ENCODE measurements around the gene C1QL2.
A peak's percentile ranks its signal among the peaks of the same experiment; 100 is the strongest.

C1QL2 gene

GRCh38 chr2:119179991-119180390, 21.4 kb upstream of the C1QL2 start:
- Histone ChIP-seq H3K27me3 (replicated peaks; ENCODE audit: control insufficient read depth, insufficient read depth, low read length, poor library complexity, severe bottlenecking) (no peaks in the 10 kb centered on the region), H3K4me3 (ENCODE audit: insufficient read depth, low read depth, low read length, poor library complexity, severe bottlenecking) (no peak overlapping the region), H3K36me3 (ENCODE audit: control insufficient read depth, insufficient read depth, low read length) (no peaks in the 10 kb centered on the region), H3K9me3 (ENCODE audit: control insufficient read depth, low read length) (no peaks in the 10 kb centered on the region), H3K4me1 (ENCODE audit: control insufficient read depth, insufficient read depth, low read length, poor library complexity, severe bottlenecking) (no peaks in the 10 kb centered on the region), H3K27ac (ENCODE audit: insufficient read depth, low read length, poor library complexity, severe bottlenecking) (no peak overlapping the region)
- no peak for DNase-seq

- no peaks in the 10 kb centered on the region for H3K4me1 ChIP-seq (ENCODE audit: control insufficient read depth, insufficient read depth, low read length, poor library complexity, severe bottlenecking)
- no peaks in the 10 kb centered on the region for H3K27me3 ChIP-seq (replicated peaks; ENCODE audit: control insufficient read depth, insufficient read depth, low read length, poor library complexity, severe bottlenecking)
- no peak overlapping the region for H3K4me3 ChIP-seq (ENCODE audit: insufficient read depth, low read depth, low read length, poor library complexity, severe bottlenecking)
- H3K9me3 ChIP-seq (ENCODE audit: control insufficient read depth, low read length) = no peaks in the 10 kb centered on the region
- DNase-seq = no peak
- no peaks in the 10 kb centered on the region for H3K36me3 ChIP-seq (ENCODE audit: control insufficient read depth, insufficient read depth, low read length)
- no peak overlapping the region for H3K27ac ChIP-seq (ENCODE audit: insufficient read depth, low read length, poor library complexity, severe bottlenecking)
These were observed 20.7 kb upstream of the C1QL2 start for GRCh38 chr2:119179202-119179601.

- no peak for DNase-seq
- Histone ChIP-seq H3K4me3 (ENCODE audit: insufficient read depth, low read depth, low read length, poor library complexity, severe bottlenecking) (no peak overlapping the region), H3K9me3 (ENCODE audit: control insufficient read depth, low read length) (no peaks in the 10 kb centered on the region)
These were observed 20.2 kb upstream of the C1QL2 start for GRCh38 chr2:119178776-119179175.

DNA sequence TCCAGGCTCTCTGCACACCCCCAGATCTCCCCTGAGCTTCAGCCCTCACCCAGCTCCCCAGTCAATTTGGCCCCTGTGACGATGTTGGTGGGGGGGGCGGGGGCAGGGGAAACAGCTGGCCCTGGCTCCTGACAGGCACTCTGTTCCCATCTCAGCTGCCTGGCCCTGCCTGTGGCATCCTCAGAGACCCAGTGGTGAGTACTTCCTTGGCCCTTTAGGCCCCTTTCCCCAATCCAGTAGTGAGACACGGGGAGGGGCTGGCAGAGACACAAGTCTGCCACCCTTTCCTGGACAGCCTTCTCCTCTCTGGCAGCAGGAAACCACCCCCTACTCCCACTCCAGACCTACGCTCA, 19.3 kb upstream of the C1QL2 start:
- Histone ChIP-seq H3K4me3 (ENCODE audit: insufficient read depth, low read depth, low read length, poor library complexity, severe bottlenecking) (no peak overlapping the region), H3K27me3 (replicated peaks; ENCODE audit: control insufficient read depth, insufficient read depth, low read length, poor library complexity, severe bottlenecking) (no peaks in the 10 kb centered on the region), H3K4me1 (ENCODE audit: control insufficient read depth, insufficient read depth, low read length, poor library complexity, severe bottlenecking) (no peaks in the 10 kb centered on the region), H3K27ac (ENCODE audit: insufficient read depth, low read length, poor library complexity, severe bottlenecking) (no peak overlapping the region), H3K36me3 (ENCODE audit: control insufficient read depth, insufficient read depth, low read length) (no peaks in the 10 kb centered on the region), H3K9me3 (ENCODE audit: control insufficient read depth, low read length) (no peaks in the 10 kb centered on the region)
- no peak for DNase-seq

More at GRCh38 chr2:119178776-119179175, 20.2 kb upstream of the C1QL2 start:
- no peaks in the 10 kb centered on the region for H3K4me1 ChIP-seq (ENCODE audit: control insufficient read depth, insufficient read depth, low read length, poor library complexity, severe bottlenecking)
- no peak overlapping the region for H3K27ac ChIP-seq (ENCODE audit: insufficient read depth, low read length, poor library complexity, severe bottlenecking)
- no peaks in the 10 kb centered on the region for H3K36me3 ChIP-seq (ENCODE audit: control insufficient read depth, insufficient read depth, low read length)
- no peaks in the 10 kb centered on the region for H3K27me3 ChIP-seq (replicated peaks; ENCODE audit: control insufficient read depth, insufficient read depth, low read length, poor library complexity, severe bottlenecking)

DNA sequence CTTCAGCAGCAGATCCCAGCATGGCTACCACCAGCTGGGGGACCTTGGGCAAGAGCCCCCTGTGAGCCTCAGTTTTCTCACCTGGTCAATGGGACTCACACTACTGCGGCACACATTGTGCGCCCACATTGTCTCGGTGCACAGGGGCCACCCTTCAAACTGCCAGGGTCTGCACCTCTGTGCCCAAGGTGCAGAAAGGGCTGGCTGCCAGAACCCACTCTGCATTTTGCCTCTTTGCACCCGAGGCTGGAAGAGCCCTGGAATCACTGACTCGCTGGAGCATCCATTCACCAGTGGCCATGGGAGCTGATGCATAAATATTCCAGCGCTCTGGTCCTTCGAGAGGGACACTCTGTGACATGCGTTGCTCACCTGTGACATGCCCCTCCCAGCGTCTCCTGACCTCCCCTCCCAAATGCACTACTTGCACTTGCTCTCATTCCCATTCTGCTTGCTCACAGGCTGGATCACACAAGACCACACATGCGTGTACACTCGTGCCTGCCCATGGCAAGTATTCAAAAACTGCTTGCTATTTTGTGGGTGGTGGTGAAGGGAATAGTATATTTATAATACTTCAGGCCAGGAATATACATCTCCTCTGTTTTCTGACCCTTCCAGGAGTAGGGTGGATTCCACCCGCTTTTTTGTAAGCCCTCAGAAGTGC, 18.8 kb upstream of the C1QL2 start:
- no peak for DNase-seq
- no peak overlapping the region for H3K4me3 ChIP-seq (ENCODE audit: insufficient read depth, low read depth, low read length, poor library complexity, severe bottlenecking)
- H3K27ac ChIP-seq (ENCODE audit: insufficient read depth, low read length, poor library complexity, severe bottlenecking) = no peak overlapping the region
- H3K36me3 ChIP-seq (ENCODE audit: control insufficient read depth, insufficient read depth, low read length) = no peaks in the 10 kb centered on the region
- no peaks in the 10 kb centered on the region for H3K27me3 ChIP-seq (replicated peaks; ENCODE audit: control insufficient read depth, insufficient read depth, low read length, poor library complexity, severe bottlenecking)
- H3K4me1 ChIP-seq (ENCODE audit: control insufficient read depth, insufficient read depth, low read length, poor library complexity, severe bottlenecking) = no peaks in the 10 kb centered on the region
- no peaks in the 10 kb centered on the region for H3K9me3 ChIP-seq (ENCODE audit: control insufficient read depth, low read length)

DNA sequence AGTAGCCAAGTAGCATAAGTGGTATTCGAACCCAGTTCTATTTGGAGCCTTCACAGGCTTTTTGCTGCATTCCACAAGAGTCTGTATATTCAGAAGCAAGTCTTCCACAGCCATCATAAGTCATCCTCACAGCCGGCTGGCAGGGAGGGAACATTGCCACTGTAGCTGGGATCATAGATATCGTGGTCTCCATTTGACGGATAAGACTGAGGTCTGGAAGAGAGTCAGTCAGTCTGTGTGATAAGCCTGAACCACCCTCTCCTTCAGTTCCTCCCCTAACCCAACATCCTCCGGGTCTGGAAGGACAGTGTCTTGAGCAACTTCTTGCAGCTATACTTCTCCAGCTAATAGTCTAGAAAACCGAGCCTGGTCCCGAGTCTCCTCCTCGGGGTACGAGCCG, 17.0 kb upstream of the C1QL2 start:
- Histone ChIP-seq H3K4me3 (ENCODE audit: insufficient read depth, low read depth, low read length, poor library complexity, severe bottlenecking) (no peak overlapping the region), H3K27me3 (replicated peaks; ENCODE audit: control insufficient read depth, insufficient read depth, low read length, poor library complexity, severe bottlenecking) (no peaks in the 10 kb centered on the region), H3K27ac (ENCODE audit: insufficient read depth, low read length, poor library complexity, severe bottlenecking) (no peak overlapping the region)

DNA sequence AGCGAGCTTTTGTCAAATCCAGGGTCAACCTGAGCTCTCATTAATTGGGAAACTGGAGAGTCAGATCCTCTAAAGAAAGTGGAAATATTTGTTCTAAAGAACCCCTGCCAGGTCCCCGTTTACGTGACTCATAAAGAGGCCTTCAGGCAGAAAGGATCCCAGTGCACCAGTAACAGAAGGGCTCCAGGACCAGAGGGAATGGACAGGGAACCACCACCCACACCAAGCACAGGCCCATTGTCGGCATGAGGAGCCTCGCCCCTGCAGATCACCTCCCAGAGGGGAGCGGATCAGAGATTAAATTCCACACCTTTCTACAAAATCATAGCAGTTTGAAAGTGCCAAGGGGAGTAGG, 16.4 kb upstream of the C1QL2 start:
- DNase-seq = no peak
- H3K27me3 ChIP-seq (replicated peaks; ENCODE audit: control insufficient read depth, insufficient read depth, low read length, poor library complexity, severe bottlenecking) = no peaks in the 10 kb centered on the region

More for the DNA sequence above, 17.0 kb upstream of the C1QL2 start:
- no peaks in the 10 kb centered on the region for H3K9me3 ChIP-seq (ENCODE audit: control insufficient read depth, low read length)
- H3K36me3 ChIP-seq (ENCODE audit: control insufficient read depth, insufficient read depth, low read length) = no peaks in the 10 kb centered on the region
- no peaks in the 10 kb centered on the region for H3K4me1 ChIP-seq (ENCODE audit: control insufficient read depth, insufficient read depth, low read length, poor library complexity, severe bottlenecking)
- no peak for DNase-seq

DNA sequence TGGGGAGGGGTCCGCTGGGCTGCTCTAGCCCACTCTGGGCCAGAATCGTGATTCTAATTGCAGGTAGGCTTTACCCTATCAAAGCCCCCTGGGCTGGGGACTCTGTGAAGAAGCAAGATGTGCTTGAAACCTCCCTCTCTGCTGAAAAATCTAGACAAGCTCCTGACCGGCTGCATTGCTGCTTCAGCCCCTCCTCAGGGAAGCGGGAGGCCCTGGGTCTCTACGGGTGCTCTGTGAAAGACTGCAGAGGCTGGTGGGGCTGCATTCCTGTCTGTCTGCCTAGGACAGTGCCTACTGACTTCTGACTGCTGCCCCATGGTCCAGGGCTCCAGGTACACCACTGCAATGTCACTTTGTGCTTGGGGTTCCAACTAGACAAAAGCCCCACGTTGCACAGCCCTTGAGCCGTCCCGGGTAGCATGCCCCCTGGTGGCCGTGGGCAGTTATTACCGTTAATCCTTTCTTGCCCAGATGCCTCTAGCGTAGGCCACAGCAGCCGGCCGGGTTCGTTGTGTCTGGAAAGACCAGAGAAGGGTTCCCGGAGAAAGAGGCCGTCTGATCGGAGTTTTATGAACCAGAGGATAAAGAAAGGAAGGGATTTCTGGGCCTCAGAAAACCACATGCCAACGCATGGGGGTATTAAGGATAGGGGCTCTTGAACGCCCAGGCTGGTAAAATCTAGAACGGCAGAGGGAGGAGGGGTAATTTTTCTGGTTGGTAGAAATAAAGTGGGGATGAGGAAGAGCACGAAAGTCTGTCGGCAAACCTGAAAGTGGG, 15.9 kb upstream of the C1QL2 start:
- Histone ChIP-seq H3K36me3 (ENCODE audit: control insufficient read depth, insufficient read depth, low read length) (no peaks in the 10 kb centered on the region), H3K9me3 (ENCODE audit: control insufficient read depth, low read length) (no peaks in the 10 kb centered on the region), H3K4me3 (ENCODE audit: insufficient read depth, low read depth, low read length, poor library complexity, severe bottlenecking) (no peak overlapping the region), H3K27me3 (replicated peaks; ENCODE audit: control insufficient read depth, insufficient read depth, low read length, poor library complexity, severe bottlenecking) (no peaks in the 10 kb centered on the region), H3K27ac (ENCODE audit: insufficient read depth, low read length, poor library complexity, severe bottlenecking) (no peak overlapping the region), H3K4me1 (ENCODE audit: control insufficient read depth, insufficient read depth, low read length, poor library complexity, severe bottlenecking) (no peaks in the 10 kb centered on the region)
- DNase-seq = peak in 1 of 3 donors; percentile 18

More for the DNA sequence above, 16.4 kb upstream of the C1QL2 start:
- H3K27ac ChIP-seq (ENCODE audit: insufficient read depth, low read length, poor library complexity, severe bottlenecking) = no peak overlapping the region
- H3K36me3 ChIP-seq (ENCODE audit: control insufficient read depth, insufficient read depth, low read length) = no peaks in the 10 kb centered on the region
- no peaks in the 10 kb centered on the region for H3K9me3 ChIP-seq (ENCODE audit: control insufficient read depth, low read length)
- H3K4me3 ChIP-seq (ENCODE audit: insufficient read depth, low read depth, low read length, poor library complexity, severe bottlenecking) = no peak overlapping the region
- no peaks in the 10 kb centered on the region for H3K4me1 ChIP-seq (ENCODE audit: control insufficient read depth, insufficient read depth, low read length, poor library complexity, severe bottlenecking)

- no peaks in the 10 kb centered on the region for H3K9me3 ChIP-seq (ENCODE audit: control insufficient read depth, low read length)
- H3K27me3 ChIP-seq (replicated peaks; ENCODE audit: control insufficient read depth, insufficient read depth, low read length, poor library complexity, severe bottlenecking) = no peaks in the 10 kb centered on the region
- H3K27ac ChIP-seq (ENCODE audit: insufficient read depth, low read length, poor library complexity, severe bottlenecking) = no peak overlapping the region
- H3K36me3 ChIP-seq (ENCODE audit: control insufficient read depth, insufficient read depth, low read length) = no peaks in the 10 kb centered on the region
- no peaks in the 10 kb centered on the region for H3K4me1 ChIP-seq (ENCODE audit: control insufficient read depth, insufficient read depth, low read length, poor library complexity, severe bottlenecking)
- H3K4me3 ChIP-seq (ENCODE audit: insufficient read depth, low read depth, low read length, poor library complexity, severe bottlenecking) = no peak overlapping the region
- no peak for DNase-seq
These were observed 15.1 kb upstream of the C1QL2 start for GRCh38 chr2:119173556-119174060.

DNA sequence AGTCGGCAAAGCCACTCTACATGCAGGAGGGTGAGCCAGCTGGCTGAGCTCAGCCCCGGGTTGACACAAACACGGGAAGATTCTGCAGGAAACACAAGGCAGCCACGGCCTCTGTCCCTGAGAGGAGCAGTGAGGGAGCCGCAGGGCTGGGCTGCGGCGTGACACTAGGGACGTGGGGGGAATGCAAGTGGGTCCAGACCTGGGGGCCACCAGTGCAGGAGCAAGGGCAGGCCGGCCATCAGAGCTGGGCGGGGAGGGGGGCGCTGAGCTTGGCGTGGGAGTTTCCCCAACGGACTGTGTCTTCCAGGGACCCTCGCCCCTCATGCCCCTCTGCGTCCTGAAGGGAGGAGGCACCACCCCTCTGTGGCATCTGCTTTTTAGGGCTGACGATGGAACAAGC, 12.0 kb upstream of the C1QL2 start:
- Histone ChIP-seq H3K4me1 (ENCODE audit: control insufficient read depth, insufficient read depth, low read length, poor library complexity, severe bottlenecking) (no peaks in the 10 kb centered on the region), H3K9me3 (ENCODE audit: control insufficient read depth, low read length) (no peaks in the 10 kb centered on the region), H3K36me3 (ENCODE audit: control insufficient read depth, insufficient read depth, low read length) (no peaks in the 10 kb centered on the region), H3K27me3 (replicated peaks; ENCODE audit: control insufficient read depth, insufficient read depth, low read length, poor library complexity, severe bottlenecking) (no peaks in the 10 kb centered on the region), H3K27ac (ENCODE audit: insufficient read depth, low read length, poor library complexity, severe bottlenecking) (no peak overlapping the region), H3K4me3 (ENCODE audit: insufficient read depth, low read depth, low read length, poor library complexity, severe bottlenecking) (no peak overlapping the region)
- no peak for DNase-seq

All from effector memory CD4-positive, alpha-beta T cell (primary cell).